RWPE1 (cell line): ENCODE results near the gene HTR2A.

Source experiments
- CTCF ChIA-PET: fragments of 350-600 bp; sonication (Branson Sonifier 250); formaldehyde crosslinking; extraction: SDS; loops from one replicate; lab custom pipeline; 2021; lab: Yijun Ruan, JAX
- POLR2A ChIA-PET: fragments of 400-600 bp; formaldehyde crosslinking; extraction: SDS; loops from one replicate; lab custom pipeline; 2020; ENCODE audit warnings: antibody characterized with exemption; ENCODE audit not compliant: low non-redundant PET; lab: Yijun Ruan, JAX
- DNase-seq: peaks from one replicate; pipeline ENCODE4 v3.0.0; 2012; ENCODE audit warnings: low spot score
- H3K27ac ChIP-seq: fragments of 450-650 bp; 2 replicates; pipeline ENCODE4 v1.5.1; 2017
- CTCF ChIP-seq: fragments of 450-650 bp; conservative IDR thresholded peaks from 2 replicates; pipeline ENCODE4 v1.5.1; 2017; ENCODE audit warnings: low read depth, mild to moderate bottlenecking

Gene HTR2A

GRCh38 chr13:46896341-46897137 is at the start of gene HTR2A:
Gene HTR2A (minus strand): TSS chr13:46897053. CDS start chr13:46895906, 1,147 bp downstream.
- no peak within 1 kb of the TSS for H3K27ac ChIP-seq
- no peak for TF ChIP-seq CTCF
- ChIA-PET CTCF (interaction anchor here (0.8 kb wide), 1 partner anchor 21 kb away, joined by 4 read pairs; no protein-coding TSS in a partner anchor), POLR2A (no interaction called here)
- DNase-seq = no peak

- TF ChIP-seq CTCF = no peak
- no peak overlapping the region for H3K27ac ChIP-seq
- no peak for DNase-seq
- ChIA-PET POLR2A (no interaction called here), CTCF (no interaction called here)
These were observed 39.7 kb upstream of the HTR2A start for GRCh38 chr13:46936525-46936924.

GRCh38 chr13:46934749-46935148 is 37.9 kb upstream of the HTR2A start:
- ChIA-PET POLR2A (no interaction called here), CTCF (interaction anchor here (0.6 to 0.7 kb wide), 2 partner anchors 49 to 505 kb away, joined by 4 read pairs; no protein-coding TSS in a partner anchor)
- no peak overlapping the region for H3K27ac ChIP-seq
- TF ChIP-seq CTCF = no peak
- DNase-seq = no peak

- ChIA-PET POLR2A (no interaction called here), CTCF (no interaction called here)
- no peak for DNase-seq
- H3K27ac ChIP-seq = no peak overlapping the region
- TF ChIP-seq CTCF = no peak
These were observed 30.2 kb upstream of the HTR2A start for GRCh38 chr13:46926916-46927590.

- TF ChIP-seq CTCF = no peak
- ChIA-PET POLR2A (no interaction called here), CTCF (no interaction called here)
- no peak overlapping the region for H3K27ac ChIP-seq
- no peak for DNase-seq
These were observed 28.6 kb upstream of the HTR2A start for GRCh38 chr13:46925486-46925885.

GRCh38 chr13:46914341-46914740 is 17.5 kb upstream of the HTR2A start:
- ChIA-PET CTCF (interaction anchor here (0.5 to 0.6 kb wide), 2 partner anchors 12 to 15 kb away, joined by 3 to 4 read pairs; no protein-coding TSS in a partner anchor), POLR2A (no interaction called here)
- no peak for DNase-seq
- no peak for TF ChIP-seq CTCF
- no peak overlapping the region for H3K27ac ChIP-seq
